Erythroblast (primary cell): ENCODE results near the gene METTL1.

Experiments used
- GATA1 ChIP-seq: IDR thresholded peaks from 2 replicates; pipeline ENCODE4 v1.6.1; 2011; ENCODE audit warnings: low read depth, mild to moderate bottlenecking, control low read depth, low read length, moderate library complexity
- POLR2A ChIP-seq: IDR thresholded peaks from 2 replicates; pipeline ENCODE4 v1.6.1; 2011; ENCODE audit warnings: mild to moderate bottlenecking, low read length

DNA sequence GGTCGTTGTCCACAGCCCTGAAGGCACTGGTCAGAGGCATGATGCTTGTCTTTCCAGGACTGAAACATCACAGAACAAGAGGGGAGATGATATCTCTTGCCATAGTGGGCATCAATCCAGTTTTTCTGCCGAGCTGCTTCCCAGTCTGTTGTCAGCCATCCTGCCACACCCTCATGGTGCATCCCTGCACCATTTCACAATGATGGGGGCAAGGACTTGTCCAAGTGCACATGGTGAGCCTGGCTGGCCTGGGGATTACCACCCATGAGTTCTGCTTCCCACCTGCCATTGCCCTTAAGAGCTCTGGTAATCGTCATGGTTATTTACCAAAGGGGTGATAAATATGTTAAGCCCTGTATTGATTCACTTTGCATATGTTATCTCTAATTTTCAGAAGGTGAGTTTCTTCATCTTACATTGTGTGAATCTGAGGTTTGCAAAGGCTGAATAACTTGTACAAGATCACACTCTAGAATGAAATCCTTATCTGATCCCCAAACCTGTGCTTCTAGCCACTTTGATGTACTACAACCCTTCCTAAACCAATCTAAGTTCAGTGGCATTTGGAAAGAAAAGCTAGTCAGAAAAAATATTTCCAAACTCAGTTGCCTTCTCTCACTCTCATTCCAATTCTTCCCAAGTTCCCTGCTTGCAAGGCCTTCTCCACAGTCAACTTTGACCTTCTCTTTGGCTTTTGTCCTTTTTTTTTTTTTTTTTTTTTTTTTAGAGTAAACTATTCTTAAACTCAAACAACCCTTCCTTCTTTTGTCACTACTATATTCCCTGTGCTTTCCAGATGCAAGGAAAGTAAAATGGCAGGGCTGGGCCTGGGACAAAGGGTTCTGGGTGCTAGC, 44.3 kb upstream of the METTL1 start:
- no peak for TF ChIP-seq POLR2A
- TF ChIP-seq GATA1 = no peak
